GM06990 (cell line): ENCODE data around the gene TCAIM.

ENCODE experiments used
- DNase-seq: peaks from one replicate; pipeline ENCODE4 v3.0.0-alpha.2; 2011; ENCODE audit not compliant: insufficient read length; ENCODE audit errors: extremely low read depth
- H3K27me3 ChIP-seq: replicated peaks from 2 replicates; pipeline ENCODE4 v1.6.0; 2011; ENCODE audit warnings: low read length; ENCODE audit not compliant: control insufficient read depth, insufficient read depth
- H3K36me3 ChIP-seq: 2 replicates; pipeline ENCODE4 v1.5.1; 2011; ENCODE audit warnings: low read length; ENCODE audit not compliant: control insufficient read depth, insufficient read depth
- H3K4me3 ChIP-seq: replicated peaks from 2 replicates; pipeline ENCODE4 v1.5.1; 2011; ENCODE audit warnings: low read depth, mild to moderate bottlenecking, control low read depth, low read length
- CTCF ChIP-seq: IDR thresholded peaks from 2 replicates; pipeline ENCODE4 v1.5.1; 2011; ENCODE audit warnings: low read length, control low read depth, mild to moderate bottlenecking, inconsistent platforms; ENCODE audit not compliant: insufficient read depth, poor library complexity, severe bottlenecking

The TCAIM gene

GRCh38 chr3:44301746-44302145, 36.8 kb upstream of the TCAIM start:
- no peaks in the 10 kb centered on the region for H3K27me3 ChIP-seq
- no peak overlapping the region for H3K4me3 ChIP-seq
- no peaks in the 10 kb centered on the region for H3K36me3 ChIP-seq
- DNase-seq: no peak
- no peak for TF ChIP-seq CTCF

- no peak for DNase-seq
- H3K27me3 ChIP-seq: no peaks in the 10 kb centered on the region
- no peak for TF ChIP-seq CTCF
- no peaks in the 10 kb centered on the region for H3K36me3 ChIP-seq
- no peak overlapping the region for H3K4me3 ChIP-seq
Measured at GRCh38 chr3:44309500-44309899, 29.1 kb upstream of the TCAIM start.

DNA sequence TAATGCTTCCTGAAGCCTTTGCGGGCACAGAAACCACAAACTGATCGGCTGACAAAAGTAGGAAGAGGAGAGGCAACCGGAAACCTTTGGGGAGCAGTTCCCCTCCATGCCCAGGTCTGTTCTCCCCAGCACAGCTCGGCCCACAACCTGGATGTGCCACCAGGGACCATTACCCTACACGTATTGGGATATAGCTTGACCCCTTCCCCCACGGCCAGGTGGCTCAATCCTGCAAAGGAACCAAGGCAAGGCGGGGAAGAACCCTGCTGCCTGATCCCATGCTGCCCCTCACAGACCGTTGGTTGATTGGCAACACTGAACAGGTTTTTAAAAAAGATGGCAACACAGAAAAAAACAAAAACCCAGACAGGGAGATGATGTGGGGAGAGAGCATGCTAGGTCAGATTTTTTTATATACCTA, 19.7 kb upstream of the TCAIM start:
- H3K36me3 ChIP-seq: no peaks in the 10 kb centered on the region
- no peaks in the 10 kb centered on the region for H3K27me3 ChIP-seq
- no peak overlapping the region for H3K4me3 ChIP-seq
- no peak for TF ChIP-seq CTCF
- no peak for DNase-seq

GRCh38 chr3:44321335-44321734, 17.2 kb upstream of the TCAIM start:
- TF ChIP-seq CTCF: no peak
- H3K27me3 ChIP-seq: no peaks in the 10 kb centered on the region
- H3K4me3 ChIP-seq: no peak overlapping the region
- H3K36me3 ChIP-seq: no peaks in the 10 kb centered on the region
- no peak for DNase-seq

- no peak overlapping the region for H3K4me3 ChIP-seq
- no peaks in the 10 kb centered on the region for H3K36me3 ChIP-seq
- TF ChIP-seq CTCF: peak; percentile 83
- H3K27me3 ChIP-seq: no peaks in the 10 kb centered on the region
- no peak for DNase-seq
Measured at GRCh38 chr3:44323341-44323955, 15.1 kb upstream of the TCAIM start.

DNA sequence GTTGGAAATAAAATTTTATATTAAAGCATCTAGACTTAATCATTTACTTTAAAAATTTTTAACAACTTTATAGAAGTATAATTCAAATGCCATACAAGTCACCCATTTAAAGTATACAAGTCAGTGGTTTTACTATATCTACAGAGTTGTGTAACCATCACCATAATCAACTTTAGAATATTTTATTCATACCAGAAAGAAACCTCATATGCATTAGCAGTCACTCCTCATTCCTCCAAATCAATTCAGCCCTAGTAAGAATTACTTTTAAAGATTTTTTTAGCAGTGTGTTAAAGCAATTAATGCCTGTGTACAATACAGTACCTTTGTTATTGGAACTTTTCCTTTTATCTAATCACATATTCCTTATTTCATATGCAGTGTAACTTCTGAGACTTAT, 14.0 kb upstream of the TCAIM start:
- no peaks in the 10 kb centered on the region for H3K27me3 ChIP-seq
- H3K4me3 ChIP-seq: no peak overlapping the region
- H3K36me3 ChIP-seq: no peaks in the 10 kb centered on the region
- no peak for DNase-seq
- no peak for TF ChIP-seq CTCF
